GM06990 (cell line): ENCODE measurements around the gene SLC2A10.
A peak's percentile ranks its signal among the peaks of the same experiment; 100 is the strongest.

Experiments used
- DNase-seq: peaks from one replicate; pipeline ENCODE4 v3.0.0-alpha.2; 2011; ENCODE audit not compliant: insufficient read length; ENCODE audit errors: extremely low read depth
- H3K27me3 ChIP-seq: replicated peaks from 2 replicates; pipeline ENCODE4 v1.6.0; 2011; ENCODE audit warnings: low read length; ENCODE audit not compliant: control insufficient read depth, insufficient read depth
- H3K36me3 ChIP-seq: 2 replicates; pipeline ENCODE4 v1.5.1; 2011; ENCODE audit warnings: low read length; ENCODE audit not compliant: control insufficient read depth, insufficient read depth
- H3K4me3 ChIP-seq: replicated peaks from 2 replicates; pipeline ENCODE4 v1.5.1; 2011; ENCODE audit warnings: low read depth, mild to moderate bottlenecking, control low read depth, low read length
- TF ChIP-seq, protein P1 (sequence below): IDR thresholded peaks from 2 replicates; pipeline ENCODE4 v1.5.1; 2011; ENCODE audit warnings: low read length, control low read depth, mild to moderate bottlenecking, inconsistent platforms; ENCODE audit not compliant: insufficient read depth, poor library complexity, severe bottlenecking

Gene SLC2A10

DNA sequence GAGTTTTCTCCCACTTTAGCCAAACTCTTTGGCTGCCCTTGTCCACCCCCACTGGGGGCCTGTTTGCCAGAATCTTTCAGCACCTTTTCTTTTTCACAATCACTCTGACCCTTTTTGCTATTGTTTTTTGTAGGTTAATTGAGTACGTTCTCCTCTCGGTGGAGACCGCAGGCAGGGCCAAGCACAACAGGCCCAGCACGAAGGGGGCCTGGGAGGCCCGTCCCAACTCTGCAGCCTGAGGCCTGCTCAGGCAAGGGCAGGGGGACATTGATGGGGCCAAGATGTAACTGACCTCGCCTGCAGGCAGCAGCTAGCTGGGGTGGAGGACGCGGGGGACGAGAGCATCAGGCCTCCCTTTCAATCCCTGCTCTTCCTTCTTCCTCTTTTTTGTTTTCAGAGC lies 47.7 kb downstream of the SLC2A10 start:
- Histone ChIP-seq H3K27me3 (no peaks in the 10 kb centered on the region), H3K4me3 (no peak overlapping the region), H3K36me3 (no peaks in the 10 kb centered on the region)
- DNase-seq, result no peak
- TF ChIP-seq, protein P1, sequence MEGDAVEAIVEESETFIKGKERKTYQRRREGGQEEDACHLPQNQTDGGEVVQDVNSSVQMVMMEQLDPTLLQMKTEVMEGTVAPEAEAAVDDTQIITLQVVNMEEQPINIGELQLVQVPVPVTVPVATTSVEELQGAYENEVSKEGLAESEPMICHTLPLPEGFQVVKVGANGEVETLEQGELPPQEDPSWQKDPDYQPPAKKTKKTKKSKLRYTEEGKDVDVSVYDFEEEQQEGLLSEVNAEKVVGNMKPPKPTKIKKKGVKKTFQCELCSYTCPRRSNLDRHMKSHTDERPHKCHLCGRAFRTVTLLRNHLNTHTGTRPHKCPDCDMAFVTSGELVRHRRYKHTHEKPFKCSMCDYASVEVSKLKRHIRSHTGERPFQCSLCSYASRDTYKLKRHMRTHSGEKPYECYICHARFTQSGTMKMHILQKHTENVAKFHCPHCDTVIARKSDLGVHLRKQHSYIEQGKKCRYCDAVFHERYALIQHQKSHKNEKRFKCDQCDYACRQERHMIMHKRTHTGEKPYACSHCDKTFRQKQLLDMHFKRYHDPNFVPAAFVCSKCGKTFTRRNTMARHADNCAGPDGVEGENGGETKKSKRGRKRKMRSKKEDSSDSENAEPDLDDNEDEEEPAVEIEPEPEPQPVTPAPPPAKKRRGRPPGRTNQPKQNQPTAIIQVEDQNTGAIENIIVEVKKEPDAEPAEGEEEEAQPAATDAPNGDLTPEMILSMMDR, result no peak

DNA sequence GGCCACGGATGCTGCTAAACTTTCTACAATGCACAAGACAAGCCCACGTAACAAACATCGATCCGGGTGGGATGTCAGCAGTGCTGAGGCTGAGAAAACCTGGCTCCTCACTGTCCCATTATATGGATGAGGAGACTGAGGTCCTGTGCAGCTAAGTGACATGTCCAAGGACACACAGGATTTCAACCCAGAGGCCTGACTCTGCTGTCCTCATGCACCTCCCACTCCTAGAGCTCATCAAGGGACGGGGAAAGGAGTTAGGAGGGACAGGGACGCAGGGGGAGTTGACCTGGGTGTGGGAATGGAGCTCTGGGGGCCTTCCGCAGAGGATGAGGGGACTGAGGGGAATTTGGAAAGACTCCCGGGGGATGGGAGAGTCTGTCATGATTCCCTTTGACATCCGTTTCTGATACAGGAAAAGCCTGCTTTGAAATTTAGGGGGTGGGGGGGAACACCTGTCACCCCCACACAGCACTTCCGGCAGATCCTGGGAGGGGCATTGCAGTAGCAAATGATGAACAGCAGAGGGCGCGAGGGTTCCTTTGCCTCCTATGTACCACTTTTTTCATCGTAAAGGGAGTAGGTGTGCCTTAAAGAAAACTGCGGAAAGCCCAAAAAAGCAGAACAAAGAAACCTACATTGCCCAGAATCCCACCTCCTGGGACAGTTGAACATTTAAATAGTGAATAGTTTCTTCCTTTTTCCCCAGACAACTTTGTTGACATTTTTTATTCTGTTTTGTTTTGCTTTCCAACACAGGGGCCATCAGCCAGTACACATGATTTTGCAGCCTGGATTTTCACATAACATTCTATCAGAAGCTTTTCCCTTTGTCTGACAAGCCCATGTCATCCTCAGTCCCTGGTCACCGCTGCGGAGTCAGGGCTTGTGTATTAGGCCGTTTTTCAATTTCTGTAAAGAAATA lies 48.6 kb downstream of the SLC2A10 start:
- DNase-seq, result peak; percentile 36
- Histone ChIP-seq H3K4me3 (no peak overlapping the region), H3K36me3 (no peaks in the 10 kb centered on the region), H3K27me3 (no peaks in the 10 kb centered on the region)
- TF ChIP-seq, protein P1, result peak; percentile 95

DNA sequence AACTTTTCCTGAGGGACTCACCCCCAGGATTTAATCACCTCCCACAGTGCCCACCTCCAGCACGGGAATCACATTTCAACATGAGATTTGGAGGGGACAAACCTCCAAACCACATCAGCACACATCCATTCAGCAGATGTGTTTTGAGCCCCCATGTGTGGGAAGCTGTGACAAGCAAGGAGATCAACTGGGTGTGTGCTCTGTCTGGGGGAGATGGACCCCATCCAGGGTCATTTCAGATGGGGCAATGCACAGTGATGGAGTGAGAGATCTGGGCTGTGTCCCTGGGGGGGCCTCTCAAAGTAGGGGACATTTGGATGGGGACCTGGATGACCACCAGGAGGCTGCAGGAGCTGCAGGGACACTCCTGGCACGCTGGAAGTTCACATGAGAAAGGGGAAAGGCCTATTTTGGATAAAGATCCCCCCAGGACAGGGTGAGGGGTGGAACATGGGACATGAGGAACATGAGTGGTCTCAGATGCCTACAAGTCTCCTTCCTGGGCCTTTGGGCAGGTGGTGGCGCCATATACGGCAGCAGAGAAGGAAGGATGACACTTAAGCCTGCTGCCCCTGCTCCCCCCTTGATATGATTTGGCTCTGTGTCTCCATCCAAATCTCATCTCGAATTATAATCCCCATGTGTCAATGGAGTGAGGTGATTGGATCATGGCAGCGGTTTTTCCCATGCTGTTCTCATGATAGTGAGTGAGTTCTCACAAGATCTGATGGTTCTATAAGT lies 49.6 kb downstream of the SLC2A10 start:
- DNase-seq, result no peak
- TF ChIP-seq, protein P1, result no peak
- Histone ChIP-seq H3K4me3 (no peak overlapping the region), H3K36me3 (no peaks in the 10 kb centered on the region), H3K27me3 (no peaks in the 10 kb centered on the region)

DNA sequence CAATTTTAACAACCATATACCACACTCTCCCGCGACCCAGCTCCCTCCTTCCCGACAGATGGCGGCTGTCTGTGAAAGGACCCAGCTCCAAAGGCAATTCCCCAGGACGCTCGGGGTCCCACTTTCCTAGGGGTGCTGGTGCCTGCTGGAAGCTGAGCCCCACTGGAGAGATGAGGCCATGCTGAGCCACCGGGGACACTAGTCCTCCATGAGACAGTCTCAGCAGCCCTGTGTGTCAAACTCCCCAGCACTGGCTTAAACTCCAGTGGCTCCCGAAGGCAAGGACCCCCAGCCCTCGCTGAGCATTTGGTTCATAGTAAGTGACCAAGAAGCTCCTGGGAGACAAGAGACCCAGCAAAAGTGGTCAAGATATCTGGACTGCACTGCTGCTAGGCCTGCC lies 52.1 kb downstream of the SLC2A10 start:
- Histone ChIP-seq H3K27me3 (no peaks in the 10 kb centered on the region), H3K4me3 (no peak overlapping the region), H3K36me3 (no peaks in the 10 kb centered on the region)
- TF ChIP-seq, protein P1, result no peak
- no peak for DNase-seq

DNA sequence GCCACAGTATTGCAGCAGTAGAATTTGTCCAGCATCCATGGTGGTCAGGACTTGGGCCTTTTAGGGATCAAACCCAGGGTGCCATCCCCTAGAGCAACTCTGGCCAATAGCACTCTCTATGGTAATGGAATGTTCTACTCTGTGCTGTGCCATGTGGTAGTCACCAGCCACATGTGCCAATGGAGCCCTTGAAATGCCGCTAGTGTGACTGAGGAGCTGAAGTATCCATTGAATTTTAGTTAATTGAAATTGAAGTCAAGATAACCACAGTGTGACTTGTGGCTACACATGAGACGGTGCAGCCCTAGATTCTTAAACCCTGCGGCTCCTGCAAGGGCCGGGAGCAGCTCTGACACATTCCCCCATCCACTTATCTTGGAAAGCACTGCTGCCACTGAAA lies 54.6 kb downstream of the SLC2A10 start:
- H3K4me3 ChIP-seq, result no peak overlapping the region

More for the DNA sequence above, 54.6 kb downstream of the SLC2A10 start:
- TF ChIP-seq, protein P1, result no peak
- DNase-seq, result no peak
- Histone ChIP-seq H3K27me3 (no peaks in the 10 kb centered on the region), H3K36me3 (no peaks in the 10 kb centered on the region)
